Activated gamma-delta T cell treated with anti-CD3 and anti-CD28 coated beads, Interleukin-2, amount 50 U/mL, for 16 hours (primary cell): Measurements from ENCODE around the gene POLR2J.
"Not testable (repeated sequence)": the region's sequence is repeated elsewhere in the genome, so short reads cannot be mapped to it uniquely, and the experiment has no call there.

Experiments
- DNase-seq: peaks from one replicate; pipeline ENCODE4 v3.0.0-alpha.2; 2020; ENCODE audit warnings: low read depth

POLR2J gene

GRCh38 chr7:102466097-102466496, 12.6 kb downstream of the POLR2J start:
- DNase-seq, result no peak

- peak; percentile 94 for DNase-seq
Observed at GRCh38 chr7:102464577-102465280, 14.0 kb downstream of the POLR2J start, which contains the start of the genes ALKBH4 and LRWD1. Gene ALKBH4 (minus strand): TSS chr7:102464863. CDS start chr7:102464836, 27 bp downstream. Gene LRWD1 (plus strand): TSS chr7:102464984. CDS start chr7:102465081, 97 bp downstream.

- DNase-seq, result no peak
Observed at GRCh38 chr7:102463841-102464576, 14.7 kb downstream of the POLR2J start.

GRCh38 chr7:102460467-102460866, 18.3 kb downstream of the POLR2J start:
- DNase-seq, result no peak

- no peak for DNase-seq
Observed at GRCh38 chr7:102459221-102459844, 19.4 kb downstream of the POLR2J start.

- DNase-seq, result no peak
Observed at GRCh38 chr7:102457352-102457924, 21.3 kb downstream of the POLR2J start.

- no peak for DNase-seq
Observed at GRCh38 chr7:102456327-102456726, 22.4 kb downstream of the POLR2J start.

GRCh38 chr7:102455596-102455995, 23.1 kb downstream of the POLR2J start:
- DNase-seq, result no peak

GRCh38 chr7:102454932-102455331, 23.8 kb downstream of the POLR2J start:
- not testable (repeated sequence) for DNase-seq

GRCh38 chr7:102454468-102454867, 24.3 kb downstream of the POLR2J start:
- no peak for DNase-seq

- DNase-seq, result no peak
Observed at GRCh38 chr7:102453319-102453718, 25.4 kb downstream of the POLR2J start.

GRCh38 chr7:102452451-102452850, 26.3 kb downstream of the POLR2J start:
- no peak for DNase-seq

GRCh38 chr7:102451371-102452054, 27.2 kb downstream of the POLR2J start:
- DNase-seq, result no peak

GRCh38 chr7:102450242-102450641, 28.5 kb downstream of the POLR2J start:
- peak; percentile 25 for DNase-seq

- no peak for DNase-seq
Observed at GRCh38 chr7:102449136-102449535, 29.6 kb downstream of the POLR2J start.

- DNase-seq, result no peak
Observed at GRCh38 chr7:102447311-102447710, 31.4 kb downstream of the POLR2J start.

GRCh38 chr7:102446387-102447156, 32.1 kb downstream of the POLR2J start:
- no peak for DNase-seq

GRCh38 chr7:102445674-102446071, 33.0 kb downstream of the POLR2J start:
- no peak for DNase-seq

GRCh38 chr7:102444961-102445673, 33.6 kb downstream of the POLR2J start:
- DNase-seq, result no peak
